Skeletal muscle cell (primary cell): ENCODE data around the gene QRFP.
A peak's percentile ranks its signal among the peaks of the same experiment; 100 is the strongest.
"Not testable (repeated sequence)": the region's sequence is repeated elsewhere in the genome, so short reads cannot be mapped to it uniquely, and the experiment has no call there.

ENCODE experiments used
- DNase-seq: peaks from one replicate; pipeline ENCODE4 v3.0.0-alpha.2; 2010; ENCODE audit warnings: low read depth
- H3K4me3 ChIP-seq: 2 replicates; pipeline ENCODE4 v1.5.1; 2011; ENCODE audit warnings: low read depth, mild to moderate bottlenecking, control low read depth, low read length, moderate library complexity

Gene QRFP

DNA sequence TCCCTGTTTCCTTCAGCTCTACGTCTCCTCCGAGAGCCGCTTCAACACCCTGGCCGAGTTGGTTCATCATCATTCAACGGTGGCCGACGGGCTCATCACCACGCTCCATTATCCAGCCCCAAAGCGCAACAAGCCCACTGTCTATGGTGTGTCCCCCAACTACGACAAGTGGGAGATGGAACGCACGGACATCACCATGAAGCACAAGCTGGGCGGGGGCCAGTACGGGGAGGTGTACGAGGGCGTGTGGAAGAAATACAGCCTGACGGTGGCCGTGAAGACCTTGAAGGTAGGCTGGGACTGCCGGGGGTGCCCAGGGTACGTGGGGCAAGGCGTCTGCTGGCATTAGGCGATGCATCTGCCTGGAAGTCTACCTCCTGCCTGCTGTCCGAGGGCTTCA is 33.9 kb downstream of the QRFP start:
- no peak for DNase-seq
- no peak overlapping the region for H3K4me3 ChIP-seq

DNA sequence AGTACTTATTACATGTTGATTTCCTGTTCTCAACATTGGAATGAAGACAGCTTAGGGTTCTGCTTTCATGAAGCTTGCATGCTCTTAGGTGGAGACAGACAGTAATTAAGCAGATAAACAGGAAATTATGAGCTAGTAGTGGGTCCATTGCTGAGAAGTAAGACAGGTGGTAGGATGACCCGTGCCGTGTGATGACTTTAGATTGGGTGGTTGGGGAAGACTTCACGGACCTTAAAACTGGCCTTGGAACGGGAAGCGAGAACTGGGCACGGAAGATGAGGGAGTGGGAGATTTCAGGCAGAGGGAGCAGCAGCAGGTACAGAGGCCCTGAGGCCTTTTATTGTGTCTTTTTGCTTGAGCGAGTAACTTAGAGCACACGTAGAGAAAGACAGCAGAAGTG is 34.4 kb downstream of the QRFP start:
- no peak overlapping the region for H3K4me3 ChIP-seq
- DNase-seq, result no peak

DNA sequence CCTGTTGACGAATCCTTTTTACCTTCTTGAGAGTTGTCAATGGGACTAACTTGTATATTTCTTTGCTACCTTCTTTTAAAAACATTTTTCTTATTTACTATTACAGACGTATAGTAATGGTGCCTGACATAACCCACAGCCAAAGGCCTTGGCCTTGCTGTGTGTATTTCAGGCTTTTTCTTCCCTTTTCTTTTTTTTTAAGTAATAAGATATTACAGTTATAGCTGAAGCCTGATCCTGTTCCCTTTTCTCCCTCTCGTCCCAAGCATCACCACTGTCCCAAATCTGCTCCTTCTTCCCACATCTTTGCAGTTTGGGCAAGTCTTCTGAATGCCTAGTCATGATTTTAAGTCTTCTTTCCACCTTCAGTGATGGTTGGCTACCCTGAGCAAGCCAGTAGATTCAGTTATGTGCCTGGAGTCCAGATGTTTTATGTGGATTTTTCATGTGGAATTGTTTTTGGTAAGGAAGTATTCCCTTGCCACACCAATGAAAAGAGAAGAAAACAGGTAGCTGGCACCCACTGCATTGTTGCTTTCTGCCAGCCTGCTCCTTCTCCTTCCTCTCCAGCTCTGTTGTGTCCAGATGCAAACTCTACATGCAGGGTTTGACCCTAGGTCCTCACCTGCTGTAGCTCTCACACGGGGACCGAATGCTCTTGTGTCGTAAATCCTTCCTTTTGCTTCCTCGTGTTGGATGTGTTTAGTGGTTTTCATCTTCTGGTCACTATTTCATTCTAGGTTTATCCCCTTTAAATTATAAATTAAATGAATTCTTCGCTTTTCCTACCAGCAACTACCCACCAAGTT is 35.0 kb downstream of the QRFP start:
- H3K4me3 ChIP-seq, result no peak overlapping the region

DNA sequence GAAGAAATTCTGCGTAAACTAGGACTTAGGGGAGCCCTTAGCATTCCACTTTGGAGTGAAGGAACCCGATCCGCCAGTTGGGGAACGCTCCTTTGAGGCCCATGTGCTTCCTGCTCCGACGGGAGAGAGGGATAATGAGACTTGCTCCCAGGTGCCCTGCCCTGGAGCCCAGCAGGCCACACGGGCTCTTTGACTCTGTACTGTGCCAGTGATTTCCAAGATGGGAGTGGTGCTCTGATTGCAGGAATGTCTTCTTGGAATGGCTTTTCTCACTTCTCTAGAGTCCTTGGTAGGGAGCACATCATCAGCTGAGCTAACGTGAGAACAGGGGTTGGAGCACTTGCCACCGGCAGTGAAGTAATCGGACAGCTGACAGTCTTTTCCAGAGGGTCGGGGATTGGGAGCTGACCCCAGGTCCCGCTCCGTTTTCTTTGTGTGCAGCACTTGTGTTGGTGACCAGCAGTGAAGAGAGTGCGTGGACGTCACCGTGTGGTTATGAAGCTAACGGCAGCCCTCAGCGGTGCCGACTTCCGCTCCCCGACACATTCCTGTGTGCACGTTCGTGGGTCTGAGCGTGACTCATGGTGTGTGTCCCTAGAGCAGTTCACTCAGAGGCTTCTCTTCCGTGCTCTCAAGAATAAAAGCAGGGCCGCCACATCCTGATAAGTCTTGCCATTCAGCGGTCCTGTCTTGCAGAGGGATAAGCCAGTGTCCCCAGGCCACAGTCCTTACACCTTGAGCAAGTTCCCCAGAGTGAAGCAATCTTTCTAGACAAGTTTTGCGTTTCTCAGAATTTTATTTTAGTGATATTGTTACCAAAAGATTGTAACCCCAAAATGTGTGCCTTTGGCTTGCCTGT is 35.9 kb downstream of the QRFP start:
- peak; percentile 97 for DNase-seq
- no peak overlapping the region for H3K4me3 ChIP-seq

More for the DNA sequence above, 35.0 kb downstream of the QRFP start:
- no peak for DNase-seq

DNA sequence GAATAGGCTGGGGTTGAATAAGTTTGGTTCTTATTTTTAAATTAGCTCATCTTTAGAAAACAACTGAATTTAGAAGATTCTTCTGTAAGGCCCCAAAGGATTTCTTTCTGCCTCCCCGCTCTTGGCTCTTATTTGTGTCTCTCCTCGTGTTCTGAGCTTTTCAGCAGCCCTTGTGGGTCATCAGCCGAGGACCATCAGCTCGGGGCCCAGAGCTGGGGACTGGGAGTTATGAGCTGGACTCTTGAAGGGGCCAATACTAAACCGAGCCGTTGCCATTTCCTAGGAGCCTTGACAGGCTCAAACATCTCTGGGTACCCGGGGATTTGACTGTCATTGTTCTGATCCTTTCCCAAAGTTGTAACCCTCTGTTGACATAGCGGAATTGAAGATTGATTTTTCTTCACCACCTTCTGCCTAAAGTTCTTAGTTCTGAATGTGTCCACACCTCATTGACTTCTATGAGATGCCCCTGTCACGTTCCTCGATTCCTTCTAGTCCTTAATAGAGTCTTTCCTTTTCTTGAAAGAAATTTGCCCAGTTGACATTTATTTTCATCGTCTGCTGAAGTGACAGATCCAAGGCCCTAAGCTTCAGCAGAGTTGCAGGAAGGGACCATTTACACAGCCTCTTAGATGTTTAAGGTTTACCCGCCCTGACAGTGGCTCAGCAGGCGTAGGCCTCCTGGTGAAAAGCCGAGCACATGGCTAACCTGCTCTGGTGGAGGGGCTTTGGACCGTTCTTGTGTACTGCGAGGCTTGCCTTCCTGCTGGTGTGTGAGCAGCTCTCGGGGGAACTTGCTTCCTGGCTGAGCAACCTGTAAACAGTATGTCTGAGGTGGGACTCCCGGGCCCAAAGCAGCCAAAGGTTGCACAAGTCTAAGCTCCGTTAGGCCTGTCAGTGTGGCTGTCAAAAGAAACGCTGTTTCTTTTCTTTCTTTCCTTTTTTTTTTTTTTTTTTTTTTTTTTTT is 37.6 kb downstream of the QRFP start:
- no peak overlapping the region for H3K4me3 ChIP-seq
- no peak for DNase-seq

DNA sequence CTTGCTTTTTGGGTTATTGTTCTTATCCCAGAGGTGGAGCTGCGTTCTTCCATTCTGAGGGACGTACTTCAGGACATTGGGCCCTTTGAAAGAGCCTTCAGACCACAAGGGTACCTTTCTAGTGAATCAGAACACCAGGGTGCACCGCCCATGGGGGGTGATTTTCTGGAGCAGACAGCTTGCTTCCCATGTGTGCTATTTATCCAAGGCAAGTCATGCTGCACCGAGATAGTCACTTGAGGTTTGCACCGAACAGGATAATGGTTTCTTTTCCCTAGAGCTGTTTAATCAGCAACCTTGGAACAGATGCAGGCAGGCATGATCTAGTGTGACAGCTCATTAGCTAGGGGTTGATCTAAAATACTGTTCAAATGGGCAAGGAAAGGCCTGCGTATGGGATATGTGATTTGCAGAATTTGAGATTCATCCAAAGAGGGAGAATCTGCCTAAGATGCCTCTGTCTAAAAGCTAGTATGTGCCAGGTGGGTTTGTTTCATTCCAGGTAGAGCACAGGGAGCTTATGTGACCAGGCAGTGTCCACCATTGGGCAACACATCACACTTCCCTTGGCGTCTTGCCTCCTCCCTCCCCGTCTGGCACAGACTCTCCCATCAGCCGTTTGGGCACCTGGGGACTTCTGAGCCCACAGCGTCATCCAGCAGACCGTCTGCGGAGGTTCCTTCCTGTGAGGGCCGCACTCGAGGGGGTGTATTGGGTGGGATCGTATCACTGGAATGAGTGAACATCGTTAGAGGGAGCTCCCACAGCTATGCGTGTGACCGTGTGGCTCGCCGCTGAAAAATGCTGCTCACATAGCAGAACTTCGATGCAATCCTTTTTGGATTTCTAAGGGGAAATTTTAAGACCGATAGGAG is 38.5 kb downstream of the QRFP start:
- DNase-seq, result peak; percentile 98
- H3K4me3 ChIP-seq, result no peak overlapping the region

DNA sequence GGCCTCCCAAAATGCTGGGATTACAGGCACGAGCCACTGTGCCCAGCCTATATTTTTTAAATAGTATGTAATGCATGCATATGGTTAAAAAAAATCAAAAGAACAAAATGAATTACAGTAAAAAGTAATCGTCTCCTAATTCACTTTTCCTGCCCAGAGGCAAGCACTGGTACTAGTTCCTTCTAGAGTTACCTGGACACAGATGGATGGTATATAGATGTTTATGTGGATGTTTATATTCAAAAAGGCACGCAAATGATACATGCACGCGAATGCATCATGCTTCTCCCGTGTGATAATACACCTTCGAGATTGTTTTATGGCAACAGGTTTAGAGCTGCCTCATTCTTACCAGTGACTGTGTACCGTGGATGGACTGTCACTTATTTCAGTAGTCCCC is 40.1 kb downstream of the QRFP start:
- H3K4me3 ChIP-seq, result no peak overlapping the region
- DNase-seq, result no peak

DNA sequence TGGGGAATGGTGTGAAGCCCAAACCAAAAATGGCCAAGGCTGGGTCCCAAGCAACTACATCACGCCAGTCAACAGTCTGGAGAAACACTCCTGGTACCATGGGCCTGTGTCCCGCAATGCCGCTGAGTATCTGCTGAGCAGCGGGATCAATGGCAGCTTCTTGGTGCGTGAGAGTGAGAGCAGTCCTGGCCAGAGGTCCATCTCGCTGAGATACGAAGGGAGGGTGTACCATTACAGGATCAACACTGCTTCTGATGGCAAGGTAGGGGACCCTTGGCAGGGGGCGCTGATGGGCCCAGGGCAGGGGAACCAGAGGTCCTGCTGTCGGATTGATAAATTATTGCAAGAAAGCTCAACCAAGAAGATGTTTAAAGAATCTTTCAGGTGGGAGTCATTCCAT is 41.8 kb downstream of the QRFP start:
- DNase-seq, result no peak
- no peak overlapping the region for H3K4me3 ChIP-seq

DNA sequence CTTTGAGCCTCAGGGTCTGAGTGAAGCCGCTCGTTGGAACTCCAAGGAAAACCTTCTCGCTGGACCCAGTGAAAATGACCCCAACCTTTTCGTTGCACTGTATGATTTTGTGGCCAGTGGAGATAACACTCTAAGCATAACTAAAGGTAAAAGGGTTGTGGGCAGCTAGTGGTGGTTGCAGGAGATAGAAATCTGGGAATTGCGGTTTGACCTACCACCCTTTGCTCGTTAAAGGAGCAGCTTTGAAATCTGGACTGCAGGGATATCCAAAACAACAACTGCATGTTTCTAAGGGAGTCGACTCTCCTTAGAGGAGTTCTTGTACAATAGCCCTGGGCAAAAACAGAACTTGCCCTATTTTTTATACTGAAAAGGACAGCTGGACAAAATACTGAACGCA is 42.5 kb downstream of the QRFP start:
- no peak for DNase-seq
- H3K4me3 ChIP-seq, result no peak overlapping the region

DNA sequence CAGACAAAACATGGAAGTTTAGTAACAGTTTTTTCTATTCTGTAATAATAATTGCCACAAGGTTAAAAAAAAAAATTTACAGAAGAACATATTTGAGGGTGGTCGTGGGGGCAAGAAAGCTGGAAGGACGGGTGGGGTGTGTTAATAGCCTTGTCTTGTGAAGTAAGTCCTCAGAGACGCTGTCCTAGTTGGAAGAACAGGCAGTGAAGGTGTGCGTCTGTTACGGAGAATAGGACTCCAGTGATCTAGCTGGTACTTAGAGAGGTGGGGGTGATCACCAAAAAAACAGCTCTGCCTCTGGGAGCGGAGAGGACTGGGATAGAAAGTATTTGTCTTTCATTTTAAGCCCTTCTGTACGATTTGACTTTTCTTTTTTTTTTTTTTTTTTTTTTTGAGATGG is 43.8 kb downstream of the QRFP start:
- DNase-seq, result no peak
- H3K4me3 ChIP-seq, result no peak overlapping the region

DNA sequence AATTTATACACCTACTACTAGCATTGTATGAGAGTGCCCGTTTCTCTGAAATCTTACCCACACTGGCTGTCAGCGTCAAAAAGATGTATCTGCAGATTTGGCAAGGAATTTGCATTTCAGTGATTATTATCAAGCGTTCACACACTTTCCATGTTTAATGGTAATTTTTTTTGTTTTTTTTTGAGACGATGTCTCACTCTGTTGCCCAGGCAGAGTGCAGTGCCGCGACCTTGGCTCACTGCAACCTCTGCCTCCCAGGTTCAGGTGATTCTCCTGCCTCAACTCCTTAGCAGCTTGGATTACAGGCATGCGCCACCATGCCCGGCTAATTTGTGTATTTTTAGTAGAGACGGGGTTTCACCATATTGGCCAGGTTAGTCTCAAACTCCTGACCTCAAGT is 47.3 kb downstream of the QRFP start:
- no peak for DNase-seq
- no peak overlapping the region for H3K4me3 ChIP-seq

DNA sequence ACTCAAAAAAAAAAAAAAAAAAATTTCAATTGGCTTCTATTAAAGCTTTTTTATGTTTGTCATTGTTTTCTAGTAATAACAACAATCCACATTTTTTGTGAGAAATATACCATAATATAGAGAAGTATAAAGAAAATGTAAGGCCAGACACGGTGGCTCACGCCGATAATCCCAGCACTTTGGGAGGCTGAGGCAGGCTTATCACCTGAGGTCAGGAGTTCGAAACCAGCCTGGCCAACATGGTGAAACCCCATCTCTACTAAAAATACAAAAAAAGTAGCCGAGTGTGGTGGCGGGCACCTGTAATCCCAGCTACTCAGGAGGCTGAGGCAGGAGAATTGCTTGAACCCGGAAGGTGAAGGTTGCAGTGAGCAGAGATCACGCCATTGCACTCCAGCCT is 48.1 kb downstream of the QRFP start:
- H3K4me3 ChIP-seq, result not testable (repeated sequence)

DNA sequence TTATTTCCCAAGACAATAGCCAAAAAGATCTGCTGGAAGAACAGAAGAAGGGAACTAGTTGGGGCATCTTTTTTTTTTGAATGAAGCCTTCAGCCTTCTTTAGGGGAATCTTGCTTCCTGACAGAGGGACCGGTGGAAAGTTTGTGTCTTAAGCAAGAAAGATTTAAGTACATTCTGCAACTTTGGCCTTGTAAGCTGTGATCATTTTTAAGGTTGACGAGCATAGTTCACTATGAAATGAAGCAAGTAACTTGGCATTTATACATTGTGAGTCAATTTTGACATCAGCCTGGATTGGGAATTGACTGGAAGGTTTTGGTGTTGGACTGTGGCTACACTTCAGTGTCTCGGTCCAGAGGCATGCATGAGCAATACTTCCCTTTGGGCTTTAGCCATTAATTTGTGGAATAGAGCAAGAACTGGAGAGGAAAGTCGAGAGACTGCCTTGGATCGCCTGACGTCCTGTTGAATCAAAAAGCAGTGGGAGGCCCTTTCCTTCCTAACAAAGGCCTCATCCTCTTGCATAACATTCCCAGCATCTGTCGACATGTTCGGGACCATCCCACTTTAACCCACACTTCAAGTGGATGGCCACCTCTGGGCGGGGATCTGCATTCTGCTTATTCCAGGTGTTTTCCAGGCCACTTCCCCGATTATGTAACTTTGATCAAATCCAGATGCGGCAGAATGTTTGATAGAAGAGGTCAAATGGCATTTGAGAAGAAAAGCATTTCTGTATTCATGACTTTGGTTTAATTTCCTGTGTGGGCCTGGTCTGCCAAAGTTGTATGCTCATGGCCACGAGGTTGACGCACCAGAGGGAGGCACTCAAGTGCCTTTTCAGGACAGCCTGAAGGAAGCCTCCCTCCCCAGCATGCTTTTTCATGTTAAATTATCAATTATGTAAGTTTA is 49.0 kb downstream of the QRFP start:
- DNase-seq, result peak; percentile 100
- no peak overlapping the region for H3K4me3 ChIP-seq

More for the DNA sequence above, 48.1 kb downstream of the QRFP start:
- DNase-seq, result not testable (repeated sequence)

DNA sequence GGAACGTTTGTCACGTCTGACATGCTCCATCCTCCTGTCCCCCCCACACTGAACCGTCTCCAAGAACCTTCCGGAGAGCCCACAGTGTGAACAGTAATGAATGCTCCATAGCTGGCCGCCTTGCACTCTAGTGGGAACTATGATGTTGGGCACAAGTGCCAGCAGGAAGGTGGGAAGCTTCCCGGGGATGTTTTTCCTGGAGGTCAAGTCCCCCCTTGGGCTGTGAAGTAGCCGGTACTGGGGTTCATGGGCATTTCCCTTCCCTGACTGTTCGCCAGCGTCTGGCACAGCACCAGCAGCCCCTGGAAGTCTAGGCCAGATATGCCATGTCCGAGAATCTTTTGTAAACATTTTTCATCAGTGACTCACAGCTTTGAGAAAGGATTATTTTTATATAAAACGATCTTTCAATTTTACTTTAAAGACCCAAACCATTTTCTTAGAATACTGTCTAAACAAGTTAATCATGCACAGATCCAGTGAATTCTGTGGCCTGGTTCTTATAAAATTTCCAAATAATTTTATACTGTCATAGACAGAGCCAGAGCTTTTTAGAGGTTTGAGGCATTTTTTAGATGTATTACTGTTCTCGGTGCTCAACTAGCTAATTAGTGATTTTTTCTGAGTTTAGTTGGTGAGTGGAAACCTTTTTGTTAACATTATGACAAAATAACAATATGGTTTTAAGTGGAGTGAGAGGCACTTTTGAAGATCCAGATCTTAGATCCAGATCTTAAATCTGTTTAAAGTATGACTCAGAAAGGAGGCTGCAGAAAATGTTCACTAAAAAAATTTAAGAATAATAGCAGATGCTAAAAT is 49.9 kb downstream of the QRFP start:
- no peak for DNase-seq
- peak overlapping the region; percentile 27 for H3K4me3 ChIP-seq

DNA sequence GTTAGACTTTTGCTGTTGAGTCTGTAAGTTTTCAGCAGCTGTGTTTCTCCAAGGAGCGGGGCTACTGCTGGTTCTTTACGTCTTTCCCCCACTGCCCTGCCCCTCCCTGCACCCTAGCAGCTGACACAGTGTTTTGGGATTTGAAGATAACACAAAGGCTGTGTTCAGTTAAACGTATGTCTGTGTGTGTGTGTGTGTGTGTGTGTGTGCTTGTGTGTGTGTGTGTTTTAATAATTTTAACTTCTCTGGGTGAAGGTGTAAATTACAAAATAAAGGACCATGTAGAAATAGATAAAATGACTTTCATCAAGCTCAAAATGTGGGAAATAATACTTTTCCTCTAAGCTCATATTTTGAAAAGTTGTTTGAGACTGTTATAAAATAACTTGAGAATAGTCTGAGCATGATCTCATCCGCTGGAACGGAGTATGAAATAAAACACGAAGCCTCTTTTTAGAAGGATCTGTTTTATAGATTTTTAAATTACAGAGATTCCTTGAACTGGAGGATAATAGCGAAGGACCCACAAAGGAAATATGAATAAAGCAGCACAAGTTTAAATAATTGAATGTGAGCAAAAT is 50.6 kb downstream of the QRFP start:
- peak overlapping the region; percentile 27 for H3K4me3 ChIP-seq
- peak; percentile 79 for DNase-seq

DNA sequence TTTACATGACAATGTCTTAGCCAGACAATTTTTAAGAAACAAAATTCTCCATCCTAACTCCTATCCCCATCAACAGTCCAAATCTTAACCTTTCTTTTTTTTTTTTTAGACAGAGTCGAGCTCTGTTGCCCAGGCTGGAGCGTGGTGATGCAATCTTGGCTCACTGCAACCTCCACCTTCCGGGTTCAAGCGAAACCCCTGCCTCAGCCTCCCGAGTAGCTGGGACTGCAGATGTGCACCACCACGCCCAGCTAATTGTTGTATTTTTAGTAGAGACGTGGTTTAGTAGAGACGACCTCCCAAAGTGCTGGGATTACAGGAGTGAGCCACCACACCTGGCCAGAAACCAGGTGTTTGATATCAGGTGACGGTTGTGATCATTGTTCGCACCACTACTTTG is 51.4 kb downstream of the QRFP start:
- H3K4me3 ChIP-seq, result peak overlapping the region; percentile 18
- no peak for DNase-seq

DNA sequence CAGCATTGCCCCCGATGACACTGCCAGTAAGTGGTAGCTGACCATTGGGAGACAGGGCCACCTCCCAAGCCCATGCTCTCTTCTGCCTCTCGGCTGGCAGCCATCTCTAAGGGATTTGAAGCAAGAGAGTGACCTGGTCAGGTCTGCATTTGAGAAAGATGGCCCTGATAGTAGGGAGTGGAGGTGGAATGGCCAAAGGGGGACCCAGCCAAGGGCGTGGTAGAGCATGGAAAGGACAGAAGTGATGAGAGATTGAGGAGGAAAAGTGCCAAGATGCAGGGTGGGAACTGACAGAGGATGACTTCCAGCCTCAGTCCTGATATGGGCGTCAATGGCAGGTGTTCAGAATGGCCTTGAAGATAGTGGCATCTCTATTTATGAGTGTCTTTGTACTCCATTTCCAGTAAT is 52.6 kb downstream of the QRFP start:
- no peak for DNase-seq
- no peak overlapping the region for H3K4me3 ChIP-seq
